Kidney (tissue), 14 donors: ENCODE data around the gene ZNF148. TPM values are rescaled to one million over a fixed set of nuclear protein-coding genes. Genes with fewer than 3 reads are reported as not detected.

ENCODE experiments used
- DNase-seq, 5 donors: peaks; one replicate each; pipeline ENCODE4 v3.0.0-alpha.2; 2013 to 2020
- FAIRE-seq: peaks from 2 replicates; lab custom pipeline; 2012; peaks lifted over from hg19 to GRCh38; lab: Jason Lieb, UNC
- H3K27ac ChIP-seq, 2 donors: one replicate each; pipeline ENCODE4 v1.7.0; 2013; ENCODE audit warnings: low read depth in 2 of 2, low read length in 2 of 2, inconsistent platforms in 1 of 2
- H3K27me3 ChIP-seq: one replicate; pipeline ENCODE4 v1.7.1; 2013; ENCODE audit warnings: low read length, inconsistent platforms; ENCODE audit not compliant: control insufficient read depth, insufficient read depth
- H3K36me3 ChIP-seq, 3 donors: one replicate each; pipeline versions ENCODE4 v1.7.0 to v1.7.1; 2013; ENCODE audit warnings: low read length in 3 of 3, control low read depth in 1 of 3, inconsistent platforms in 1 of 3; ENCODE audit not compliant: insufficient read depth in 3 of 3, control insufficient read depth in 2 of 3
- H3K4me1 ChIP-seq, 3 donors: one replicate each; pipeline versions ENCODE4 v1.7.0 to v1.7.1; 2013; ENCODE audit warnings: low read length in 3 of 3, inconsistent platforms in 1 of 3, low read depth in 1 of 3; ENCODE audit not compliant: control insufficient read depth in 2 of 3, insufficient read depth in 2 of 3
- H3K4me3 ChIP-seq, 3 donors: one replicate each; pipeline versions ENCODE4 v1.7.0 to v1.8.1; 2013; ENCODE audit warnings: low read length in 3 of 3, control low read depth in 1 of 3, inconsistent platforms in 1 of 3
- H3K9ac ChIP-seq, 3 donors: one replicate each; pipeline versions ENCODE4 v1.7.0 to v1.7.1; 2013; ENCODE audit warnings: low read length in 3 of 3, control low read depth in 1 of 3, inconsistent platforms in 1 of 3
- H3K9me3 ChIP-seq, 3 donors: one replicate each; pipeline versions ENCODE4 v1.7.0 to v1.7.1; 2013; ENCODE audit warnings: low read length in 3 of 3, control low read depth in 1 of 3, inconsistent platforms in 1 of 3; ENCODE audit not compliant: control insufficient read depth in 2 of 3, insufficient read depth in 1 of 3
- CTCF ChIP-seq: IDR thresholded peaks from 3 replicates; pipeline ENCODE4 v1.5.1; 2012; ENCODE audit warnings: mild to moderate bottlenecking, moderate library complexity, borderline replicate concordance; ENCODE audit not compliant: insufficient read depth; ENCODE audit errors: extremely low read depth
- intact Hi-C: fragments of 100-400 bp; cut with DNase I; formaldehyde crosslinking; loops from one replicate; pipeline ENCODE4 v1.11.1; 2022
- polyA plus RNA-seq: library from polyadenylated mRNA; stranded (reverse); fragments of 350-450 nt; fragmentation: Illumina TruSeq; extraction: RNeasy Lipid Tissue Mini Kit (QIAGEN cat#74804); gene quantifications from one replicate; pipeline ENCODE4 v1.2.3, GENCODE V29; 2014; ENCODE audit warnings: low read depth, low replicate concordance; ENCODE audit not compliant: insufficient read depth
- total RNA-seq: library from RNA; stranded (reverse); fragmentation: NEBNext Ultra II Directional; extraction: Animal tissue kit (Norgen Biotek cat#: 25700); gene quantifications from one replicate; pipeline ENCODE4 v1.2.1, GENCODE V29; 2021
- donor health status: control.
- donor health status: control.
- donor health status: control.
- donor health status: control.
- donor health status: control.
- donor health status: DM: yes; HTN: yes; CAD: no.
- donor health status: Normal renal cell carcinoma (clear cell type).

Gene ZNF148
- total and polyA plus RNA-seq, 2 donors from 2014 or later: 5.4 to 74.4 TPM

- no peak for FAIRE-seq
- no peak for DNase-seq
These were observed 22.0 kb downstream of the ZNF148 start for GRCh38 chr3:125353128-125353527.

GRCh38 chr3:125351814-125352456, 23.2 kb downstream of the ZNF148 start:
- Histone ChIP-seq H3K9me3 (no peaks in the 10 kb centered on the region), H3K27ac (no peak overlapping the region), H3K9ac (no peak overlapping the region), H3K36me3 (no peaks in the 10 kb centered on the region), H3K27me3 (no peaks in the 10 kb centered on the region), H3K4me1 (peaks cover 0 to 7% (median 0%) of the 10 kb centered on the region in 3 donors), H3K4me3 (no peak overlapping the region)
- DNase-seq: no peak
- FAIRE-seq: no peak
- intact Hi-C loops: no loop called here
- TF ChIP-seq CTCF: no peak

More at GRCh38 chr3:125353128-125353527, 22.0 kb downstream of the ZNF148 start:
- Histone ChIP-seq H3K9ac (no peak overlapping the region), H3K36me3 (no peaks in the 10 kb centered on the region), H3K27me3 (no peaks in the 10 kb centered on the region), H3K4me3 (no peak overlapping the region), H3K27ac (no peak overlapping the region), H3K4me1 (peaks cover 0 to 7% (median 0%) of the 10 kb centered on the region in 3 donors), H3K9me3 (no peaks in the 10 kb centered on the region)
- intact Hi-C loops: no loop called here
- no peak for TF ChIP-seq CTCF

- Histone ChIP-seq H3K4me1 (peaks cover 0 to 6% (median 0%) of the 10 kb centered on the region in 3 donors), H3K27ac (no peak overlapping the region), H3K9me3 (peaks cover 0 to 4% (median 0%) of the 10 kb centered on the region in 3 donors), H3K27me3 (no peaks in the 10 kb centered on the region), H3K36me3 (no peaks in the 10 kb centered on the region), H3K9ac (no peak overlapping the region), H3K4me3 (no peak overlapping the region)
- intact Hi-C loops: no loop called here
- no peak for DNase-seq
- FAIRE-seq: no peak
- no peak for TF ChIP-seq CTCF
These were observed 24.0 kb downstream of the ZNF148 start for GRCh38 chr3:125351152-125351551.
